ENCODE data around the gene SLCO2A1.

SLCO2A1 gene

DNA sequence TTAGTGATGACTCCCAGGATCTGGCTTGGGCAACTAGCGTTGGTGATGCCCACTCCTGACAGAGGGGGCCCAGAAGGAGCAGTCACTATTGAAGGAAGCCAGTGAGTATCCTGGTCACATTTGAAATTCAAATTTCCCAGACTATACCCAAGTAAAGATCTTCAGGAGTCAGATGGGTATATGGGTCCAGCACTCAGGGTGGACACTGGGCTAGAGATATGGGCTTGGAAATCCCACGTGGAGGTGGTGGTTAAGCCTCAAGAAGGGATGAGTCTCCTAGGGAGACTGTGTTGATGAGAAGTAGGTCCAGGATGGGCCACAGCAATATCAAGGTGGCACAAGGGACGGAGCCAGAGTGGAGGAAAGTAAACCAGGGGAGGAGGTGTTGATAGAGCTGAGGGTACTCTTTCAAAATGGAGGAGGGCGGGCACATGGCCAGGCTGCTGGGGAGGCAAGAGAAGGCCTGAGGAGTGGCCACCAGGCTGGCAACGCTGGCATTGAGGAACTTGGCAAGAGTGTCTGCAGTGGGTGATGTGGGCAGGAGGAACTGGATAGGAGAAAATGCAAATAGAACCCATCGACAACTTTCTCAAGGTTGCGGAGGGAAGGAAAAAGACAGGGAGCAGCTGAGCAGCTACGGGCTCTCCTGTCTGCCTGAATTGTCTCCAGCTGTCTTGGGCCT, 3.7 kb upstream of the SLCO2A1 start:
- DNase-seq: no peak

DNA sequence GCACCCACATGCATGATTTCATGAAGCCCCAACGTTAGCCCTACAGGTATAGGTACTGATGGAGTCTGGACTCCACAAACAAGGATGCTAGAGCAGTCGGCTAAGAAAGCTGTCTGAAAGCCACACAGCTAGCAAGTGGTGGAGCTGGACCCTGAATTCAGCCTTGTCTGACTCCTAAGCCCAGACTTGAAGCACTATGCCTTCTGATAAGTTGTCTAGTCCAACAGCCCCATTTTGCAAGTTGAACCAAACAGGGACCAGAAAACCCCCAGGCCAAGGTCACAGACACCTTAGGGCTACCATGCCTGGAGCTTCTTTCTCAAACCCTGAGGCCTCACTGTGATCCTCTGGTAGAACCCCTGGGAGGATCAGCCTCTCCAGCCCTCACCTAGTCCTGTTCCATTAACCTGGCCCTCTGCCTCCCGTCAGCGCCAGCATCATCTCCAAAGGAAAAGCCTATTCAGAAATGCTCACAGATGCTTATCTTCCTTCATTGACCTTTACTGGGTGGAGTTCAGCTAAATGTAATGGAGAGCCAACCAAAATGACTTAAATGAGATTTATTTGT, 1.7 kb upstream of the SLCO2A1 start:
- no peak for DNase-seq

DNA sequence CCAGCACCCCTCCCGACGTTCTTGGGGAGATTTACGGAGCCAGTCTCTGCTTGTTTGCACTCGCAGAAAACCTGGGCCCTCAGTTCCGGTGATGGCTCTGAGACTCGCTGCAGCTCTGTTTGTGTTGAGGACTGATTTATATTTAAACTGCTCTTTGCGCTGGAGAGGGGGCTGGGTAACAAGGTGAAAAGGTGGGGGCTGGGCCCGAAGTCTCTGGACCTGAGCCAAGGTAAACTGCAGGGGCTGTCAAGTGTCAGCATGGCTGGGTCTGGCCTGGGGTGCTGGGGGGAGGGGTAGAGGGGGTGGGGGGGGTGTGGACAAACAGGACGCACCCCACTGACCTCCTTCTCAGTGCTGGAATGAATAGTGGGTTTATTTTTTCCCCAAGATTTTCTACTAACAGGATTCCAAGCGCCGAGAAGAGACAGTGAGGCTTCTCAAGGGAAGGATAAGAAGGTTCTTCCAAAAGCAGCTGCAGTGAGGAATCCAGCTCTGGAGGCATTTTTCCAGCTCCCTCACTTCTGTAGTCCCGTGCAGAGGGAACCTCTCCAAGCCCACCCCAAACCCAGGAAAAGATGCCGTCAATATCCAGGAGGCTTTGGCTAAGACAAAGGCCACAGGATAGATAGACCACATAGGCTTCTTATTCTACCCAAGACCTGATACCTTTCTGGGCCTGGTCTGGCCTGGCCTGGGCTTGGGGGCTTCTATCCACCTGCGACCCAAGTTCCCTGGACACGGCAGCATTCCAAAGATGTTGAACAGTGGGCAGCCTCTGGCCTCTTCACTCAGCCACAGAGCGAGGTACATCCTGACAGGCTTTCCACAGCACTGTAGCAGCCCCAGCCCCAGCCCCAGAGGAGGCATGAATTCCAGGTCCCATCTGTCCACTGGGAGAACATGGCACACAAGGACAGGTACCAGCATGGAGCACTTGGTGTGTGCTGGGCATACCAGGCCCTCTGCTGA, 938 bp upstream of the SLCO2A1 start:
- DNase-seq: no peak

DNA sequence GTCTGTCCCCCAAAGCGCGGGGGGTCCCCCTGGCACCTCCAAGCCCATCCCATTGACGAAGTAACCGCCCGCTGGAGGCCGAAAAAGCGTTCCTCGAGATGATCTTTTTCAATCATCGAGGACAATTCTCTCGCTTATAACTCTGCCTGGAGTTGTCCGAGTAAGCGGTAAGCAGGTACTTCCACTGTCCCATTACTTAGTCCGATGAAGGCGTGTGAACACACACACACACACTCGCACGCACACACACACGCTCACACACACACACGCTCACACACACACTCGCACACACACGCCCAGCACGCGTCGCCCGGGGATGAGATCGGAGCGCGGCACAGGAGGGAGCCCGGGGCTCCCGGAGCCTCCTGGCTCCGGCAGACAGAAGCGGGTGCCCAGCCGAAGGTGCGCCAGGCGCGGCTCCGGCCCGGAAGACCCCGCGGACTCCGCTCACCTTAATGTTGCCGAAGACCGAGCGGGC, 430 bp downstream of the SLCO2A1 start:
- DNase-seq: peak; percentile 18

DNA sequence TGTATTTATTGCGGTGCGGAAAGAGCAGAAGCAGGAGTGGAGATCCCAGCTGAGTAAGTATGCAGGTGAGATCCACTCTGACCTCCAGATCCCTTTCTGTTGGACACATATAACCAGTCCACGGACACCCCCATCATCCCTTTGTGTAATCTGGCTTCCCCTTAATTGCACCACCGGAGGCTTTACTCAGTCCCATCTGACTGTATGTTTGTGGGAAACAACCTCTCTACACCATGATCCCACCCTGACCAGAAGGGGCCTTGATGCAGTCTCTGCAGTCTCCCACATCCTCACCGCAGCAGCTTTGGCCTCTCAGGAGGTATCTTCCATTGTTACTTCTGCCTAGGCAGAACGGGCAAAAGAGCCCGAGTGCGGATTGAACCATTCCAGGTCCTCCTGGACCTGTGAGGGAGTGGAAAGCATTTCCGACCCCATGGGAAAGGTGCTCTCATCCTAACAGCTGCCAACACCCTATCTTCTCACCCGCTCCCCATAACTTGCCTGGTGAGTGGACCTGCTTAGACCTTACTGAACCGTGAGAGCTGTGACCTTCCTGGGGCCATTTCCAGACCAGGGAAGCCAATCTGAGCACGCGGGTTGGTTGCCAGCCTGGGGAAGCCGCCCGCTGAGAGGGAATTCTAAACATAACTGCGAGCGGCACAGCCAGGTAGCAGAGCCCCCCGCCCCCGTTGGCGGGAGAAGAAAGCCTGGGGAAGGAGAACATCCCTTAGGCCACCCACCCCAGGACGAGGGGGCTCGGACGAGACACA, 1.1 kb downstream of the SLCO2A1 start:
- DNase-seq: no peak

DNA sequence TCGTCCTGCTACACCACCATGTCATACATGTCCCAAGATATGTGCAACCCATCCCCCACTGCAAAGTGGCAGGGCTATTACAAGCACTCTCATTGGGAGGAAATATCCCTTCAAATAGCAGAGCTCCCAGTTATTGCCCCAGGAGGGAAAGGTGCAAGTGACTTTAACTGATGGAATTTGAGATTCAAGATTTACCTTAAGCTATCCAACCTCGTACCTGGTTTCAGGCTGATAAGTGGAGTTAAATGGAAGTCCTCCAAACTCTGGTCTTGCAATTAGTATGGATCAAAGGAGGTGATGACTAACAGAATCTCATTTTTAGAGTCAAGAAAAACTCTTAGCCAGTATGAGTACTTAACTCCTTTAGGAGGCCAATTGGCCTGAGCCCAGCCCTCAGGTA, 2.1 kb downstream of the SLCO2A1 start:
- DNase-seq: no peak

DNA sequence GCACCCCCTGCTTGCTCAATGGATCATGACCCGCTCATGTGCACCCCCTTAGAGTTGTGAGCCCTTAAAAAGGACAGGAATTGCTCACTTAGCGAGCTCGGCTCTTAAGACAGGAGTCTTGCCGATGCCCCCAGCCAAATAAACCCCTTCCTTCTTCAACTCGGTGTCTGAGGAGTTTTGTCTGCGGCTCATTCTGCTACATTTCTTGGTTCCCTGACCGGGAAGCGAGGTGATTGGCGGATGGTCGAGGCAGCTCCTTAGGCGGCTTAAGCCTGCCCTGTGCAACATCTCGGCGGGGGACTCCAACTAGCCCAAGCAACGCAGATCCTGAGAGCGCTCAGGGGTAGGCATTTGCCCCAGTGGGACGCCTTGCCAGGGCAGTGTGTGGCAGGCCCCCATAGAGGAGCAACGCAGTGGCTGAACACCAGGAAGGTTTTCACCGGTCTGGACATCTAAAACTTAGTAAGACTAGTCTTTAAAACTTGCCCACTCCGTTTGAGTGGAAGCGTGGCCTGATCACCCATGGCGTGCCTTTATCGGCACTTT, 9.5 kb downstream of the SLCO2A1 start:
- DNase-seq: no peak

DNA sequence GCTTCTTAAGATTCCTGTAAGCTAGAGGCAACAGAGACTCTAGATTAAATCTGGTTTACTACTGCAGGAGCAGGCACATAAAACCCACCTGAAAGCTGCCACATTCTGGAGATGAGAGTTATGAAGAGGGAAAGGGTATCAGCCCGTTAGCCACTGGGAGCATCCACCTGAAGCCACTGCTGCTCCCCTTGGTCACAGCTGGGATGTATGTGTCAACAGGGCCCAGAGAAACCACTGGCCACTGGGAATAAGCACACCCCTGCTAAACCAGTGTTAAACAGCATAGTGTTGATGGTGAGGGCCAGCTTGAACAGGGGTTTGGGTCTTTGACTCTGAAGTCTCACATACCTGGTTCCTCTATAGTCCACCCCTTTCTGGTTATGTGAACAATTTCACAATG, 10.9 kb downstream of the SLCO2A1 start:
- no peak for DNase-seq

DNA sequence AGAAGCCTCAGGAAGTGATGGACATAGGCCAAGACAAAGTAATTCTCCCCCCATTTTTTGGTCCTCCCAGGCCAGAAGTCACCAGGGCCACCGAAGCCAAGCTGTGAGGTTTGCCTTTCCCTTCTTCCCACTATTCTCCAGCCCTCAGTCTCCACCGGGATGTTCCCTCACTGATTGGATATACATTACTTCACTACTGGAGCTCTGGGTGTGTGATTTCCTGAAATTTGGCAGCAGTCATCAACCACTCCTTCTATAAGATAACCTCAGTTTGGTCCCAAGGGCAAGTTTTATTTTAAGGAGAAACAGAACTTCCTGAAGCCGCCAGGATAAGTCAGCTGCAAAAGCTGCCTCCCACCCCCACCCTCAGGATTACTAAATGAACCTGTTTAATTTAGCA, 11.3 kb downstream of the SLCO2A1 start:
- DNase-seq: no peak

DNA sequence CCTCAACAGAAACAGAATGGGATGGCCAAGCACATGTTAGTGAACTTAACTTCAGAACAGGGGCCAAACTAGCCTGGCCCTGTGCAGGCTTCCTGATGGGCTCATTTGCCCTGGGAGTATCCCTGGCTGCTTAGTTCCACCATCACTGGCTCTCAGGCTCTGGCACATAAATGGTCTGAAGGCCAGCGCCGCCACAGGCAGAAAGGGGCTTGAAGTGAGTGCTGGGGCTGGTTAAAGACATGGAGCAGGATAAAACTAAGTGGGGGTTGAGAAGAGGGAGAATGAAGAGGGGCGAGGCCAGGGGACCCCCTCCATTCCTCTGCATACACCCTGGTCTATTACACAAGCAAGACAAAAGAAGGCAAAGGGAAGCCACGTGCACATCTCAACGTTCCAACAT, 12.2 kb downstream of the SLCO2A1 start:
- DNase-seq: no peak

DNA sequence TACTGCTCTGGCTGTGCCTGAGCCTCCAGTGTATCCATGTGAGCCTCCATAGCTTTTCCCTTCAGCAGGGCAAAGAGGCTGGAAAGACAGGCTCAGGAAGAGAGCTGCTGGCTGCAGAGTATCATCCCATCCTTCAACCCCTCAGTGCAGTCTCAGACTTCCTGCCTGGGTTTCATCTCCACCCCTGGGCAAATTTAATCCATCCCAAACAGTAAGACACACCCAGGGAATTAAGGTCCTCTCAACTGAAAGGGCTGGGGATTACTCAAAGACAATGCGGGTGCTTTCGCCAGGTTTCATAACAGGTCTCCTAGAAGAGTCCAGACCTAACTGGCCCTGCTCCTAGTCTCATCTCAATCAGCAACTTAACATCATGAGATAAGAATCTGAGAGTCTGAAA, 15.5 kb downstream of the SLCO2A1 start:
- DNase-seq: no peak

DNA sequence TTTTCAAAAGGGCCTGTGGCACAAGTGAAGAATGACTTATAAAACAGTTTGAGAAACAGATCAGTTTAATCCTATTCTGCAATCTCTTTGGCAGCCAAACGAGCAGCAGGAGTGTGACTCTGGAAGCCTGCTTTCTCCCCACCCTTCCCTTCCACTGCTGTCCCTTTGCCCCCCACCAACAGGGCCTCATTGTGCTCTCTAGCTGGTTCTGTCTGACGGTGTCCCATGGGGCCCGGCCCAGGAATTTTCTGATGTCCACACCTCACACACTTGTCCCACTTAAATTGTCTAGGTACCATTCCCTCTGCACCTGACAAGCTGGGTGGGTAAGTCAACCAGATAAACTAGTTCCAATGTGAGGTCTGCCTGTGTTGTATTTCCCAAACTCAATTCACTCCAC, 16.4 kb downstream of the SLCO2A1 start:
- no peak for DNase-seq

DNA sequence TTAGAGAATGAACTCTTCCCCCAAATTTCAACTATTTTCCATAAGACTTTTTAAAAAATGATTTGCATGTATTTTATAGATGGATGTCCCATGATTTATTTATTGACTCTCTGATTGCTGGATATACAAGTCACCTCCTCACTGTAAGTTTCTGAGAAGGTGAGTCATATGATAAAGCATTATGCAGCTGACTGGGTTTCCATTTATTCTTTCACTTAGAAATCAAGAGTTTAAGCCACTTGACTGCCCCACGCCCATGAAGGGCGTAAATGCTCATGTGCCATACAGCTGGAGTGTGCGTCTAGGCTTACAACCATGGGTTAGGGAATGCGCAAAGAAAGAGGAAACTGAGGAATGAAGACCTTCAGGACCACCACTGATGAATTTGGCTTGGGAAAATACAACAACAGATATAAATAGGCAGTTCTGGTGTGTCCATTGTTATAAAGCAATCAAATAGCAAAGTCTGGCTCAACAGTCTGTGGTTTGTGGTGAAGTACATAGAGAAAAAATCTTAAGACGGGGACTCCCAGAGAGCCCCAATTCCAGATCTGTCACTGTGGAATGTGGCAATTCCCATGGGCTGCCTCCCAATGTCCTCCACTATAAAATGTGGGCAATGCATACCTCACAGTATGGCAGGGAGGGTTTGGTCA, 20.3 kb downstream of the SLCO2A1 start:
- DNase-seq: no peak

DNA sequence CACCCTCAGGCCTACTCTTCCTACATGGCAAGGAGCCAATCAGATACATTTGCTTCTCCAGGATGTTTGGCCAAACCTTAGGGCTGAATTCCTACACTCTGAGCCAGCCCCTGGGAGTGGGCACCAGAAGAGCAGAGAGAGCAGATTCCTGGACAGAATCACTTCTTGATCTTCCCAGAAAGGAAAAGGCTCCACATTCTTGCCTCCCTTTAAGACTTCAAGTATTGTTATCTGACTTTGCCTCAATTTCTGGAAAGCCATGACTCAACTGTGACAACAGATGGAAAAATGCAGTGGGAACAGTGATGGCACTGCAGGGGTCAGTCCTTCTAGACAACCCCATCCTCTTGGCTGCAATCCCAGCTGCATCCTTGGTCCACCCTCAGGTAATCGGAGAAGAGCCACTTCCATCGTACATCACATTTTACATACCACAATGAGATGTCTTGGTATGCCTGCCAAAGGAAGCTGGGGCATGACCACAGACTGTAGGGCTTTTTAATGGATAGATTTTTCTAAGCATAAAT, 21.0 kb downstream of the SLCO2A1 start:
- no peak for DNase-seq

DNA sequence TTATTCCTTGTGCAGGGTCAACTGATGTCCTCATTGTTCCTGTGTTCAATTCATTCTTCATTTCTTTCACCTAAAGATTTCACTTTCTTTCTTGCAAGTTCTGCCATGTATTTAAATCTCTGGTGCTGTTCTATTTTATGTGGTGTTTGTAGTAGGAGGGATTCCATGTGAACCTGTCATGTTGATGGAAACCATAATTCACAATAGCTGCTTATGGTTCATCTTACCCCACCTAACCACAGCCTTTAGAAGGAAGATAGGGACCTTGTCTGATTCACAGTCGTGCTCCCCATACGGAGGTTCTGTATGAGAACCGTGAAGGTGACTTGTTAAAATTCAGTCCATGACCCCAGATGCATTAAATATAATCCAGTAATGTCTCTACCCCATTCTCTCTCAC, 21.9 kb downstream of the SLCO2A1 start:
- no peak for DNase-seq

DNA sequence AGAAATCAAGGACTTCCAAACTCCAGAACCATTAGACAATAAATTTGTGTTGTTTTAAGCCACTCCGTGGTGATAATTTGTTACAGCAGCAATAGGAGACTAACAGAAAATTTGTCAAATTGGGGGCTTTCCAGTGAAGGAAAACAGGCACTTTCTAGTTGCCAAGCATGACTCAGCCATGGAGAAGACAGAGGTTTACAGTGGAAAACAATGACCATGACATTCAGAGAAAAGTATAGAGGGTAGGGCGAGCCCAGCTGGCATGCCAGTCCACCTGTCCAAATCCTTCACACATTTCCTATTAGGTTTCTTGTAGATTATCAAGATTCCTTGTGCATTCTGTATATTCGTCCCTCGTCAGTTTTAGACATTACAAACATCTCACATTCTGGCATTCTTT, 24.9 kb downstream of the SLCO2A1 start:
- no peak for DNase-seq

DNA sequence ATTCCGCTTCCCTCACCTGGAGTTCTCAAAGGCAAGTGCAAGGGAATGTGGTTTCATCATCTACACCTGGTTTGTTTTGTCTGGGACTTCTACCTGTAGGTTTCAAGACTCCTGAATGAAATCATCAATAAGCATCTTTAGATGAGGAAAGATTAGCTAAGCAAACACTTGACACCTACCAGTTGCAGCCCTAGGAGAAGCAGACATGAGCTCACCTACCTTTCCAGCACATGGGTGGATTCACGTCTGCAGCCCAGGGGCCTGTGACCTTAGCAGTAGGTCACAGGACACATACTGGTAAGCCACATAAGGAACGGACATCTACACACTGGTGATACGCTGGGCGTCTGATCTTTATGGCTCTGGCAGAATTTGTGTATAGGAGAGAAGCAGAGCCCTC, 26.7 kb downstream of the SLCO2A1 start:
- no peak for DNase-seq

DNA sequence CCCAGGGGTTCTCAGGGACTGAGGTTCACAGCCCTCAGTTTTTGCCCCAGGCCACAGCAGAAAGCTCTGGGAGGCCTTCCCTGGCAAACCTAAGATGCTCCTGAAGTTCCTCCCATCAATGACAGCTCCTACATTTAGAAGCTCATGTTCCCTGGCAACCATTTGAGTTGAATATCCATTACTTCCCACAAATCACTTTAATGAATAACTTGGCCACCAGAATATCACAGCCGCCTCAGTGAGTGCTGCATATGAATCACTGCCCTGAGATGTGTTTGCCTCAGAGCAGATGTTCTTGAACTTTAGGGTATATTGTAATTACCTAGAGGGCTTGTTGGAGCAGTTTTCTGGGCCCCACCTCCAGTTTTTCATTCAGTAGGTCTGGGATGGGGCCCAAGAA, 27.4 kb downstream of the SLCO2A1 start:
- DNase-seq: no peak

DNA sequence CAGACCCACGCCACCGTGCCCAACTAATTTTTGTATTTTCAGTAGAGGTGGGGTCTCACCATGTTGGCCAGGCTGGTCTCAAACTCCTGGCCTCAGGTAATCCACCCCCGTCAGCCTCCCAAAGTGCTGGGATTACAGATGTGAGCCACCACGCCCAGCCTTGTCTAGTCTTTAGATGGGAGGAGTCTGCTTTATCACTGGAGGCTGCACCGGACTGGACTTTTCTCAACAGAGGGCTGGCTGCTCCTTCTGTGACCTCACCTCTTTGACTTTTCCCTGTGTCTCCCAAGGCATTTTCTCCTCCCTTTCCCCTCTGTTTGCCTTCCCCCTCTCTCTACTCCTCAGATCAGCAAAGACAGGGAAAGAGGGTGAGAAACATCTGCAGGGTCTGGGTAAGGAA, 28.5 kb downstream of the SLCO2A1 start:
- DNase-seq: no peak

DNA sequence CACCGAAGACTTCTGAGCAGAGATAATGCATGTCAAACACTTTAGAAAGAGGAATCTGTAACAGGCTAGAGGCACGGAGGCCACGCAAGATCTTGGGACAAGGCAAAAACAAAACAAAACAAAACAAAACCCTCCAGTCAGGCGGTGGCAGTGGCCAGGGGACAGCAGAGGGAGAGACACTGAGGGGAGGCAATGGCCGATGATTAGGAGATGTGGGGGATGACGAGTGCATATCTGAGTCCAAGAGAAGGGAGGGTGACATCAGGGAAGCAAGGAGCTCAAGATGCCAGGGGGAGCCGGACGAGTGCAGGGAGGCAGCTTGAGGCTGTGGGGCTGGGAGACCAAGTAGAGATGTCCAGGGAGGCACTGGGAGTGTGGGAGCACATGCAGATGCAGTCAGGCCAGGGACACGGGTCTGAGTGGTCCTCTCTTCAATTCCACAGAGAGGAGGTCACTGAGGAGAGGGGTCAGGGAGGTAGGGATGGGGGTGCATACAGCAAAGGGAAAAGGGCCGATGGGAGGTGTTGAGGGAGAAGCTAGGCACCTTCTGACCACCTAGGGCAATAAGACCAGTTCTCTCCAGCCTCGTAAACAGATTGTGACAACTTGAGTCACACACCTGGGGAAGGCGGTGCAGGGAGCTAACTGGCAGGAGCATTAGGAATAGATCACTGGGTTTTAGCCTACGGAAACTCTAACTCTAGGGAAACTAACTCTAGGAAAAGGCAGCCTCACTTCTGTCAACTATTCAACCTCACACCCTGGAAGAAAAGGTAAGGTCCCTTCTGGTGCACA, 29.6 kb downstream of the SLCO2A1 start:
- DNase-seq: no peak

DNA sequence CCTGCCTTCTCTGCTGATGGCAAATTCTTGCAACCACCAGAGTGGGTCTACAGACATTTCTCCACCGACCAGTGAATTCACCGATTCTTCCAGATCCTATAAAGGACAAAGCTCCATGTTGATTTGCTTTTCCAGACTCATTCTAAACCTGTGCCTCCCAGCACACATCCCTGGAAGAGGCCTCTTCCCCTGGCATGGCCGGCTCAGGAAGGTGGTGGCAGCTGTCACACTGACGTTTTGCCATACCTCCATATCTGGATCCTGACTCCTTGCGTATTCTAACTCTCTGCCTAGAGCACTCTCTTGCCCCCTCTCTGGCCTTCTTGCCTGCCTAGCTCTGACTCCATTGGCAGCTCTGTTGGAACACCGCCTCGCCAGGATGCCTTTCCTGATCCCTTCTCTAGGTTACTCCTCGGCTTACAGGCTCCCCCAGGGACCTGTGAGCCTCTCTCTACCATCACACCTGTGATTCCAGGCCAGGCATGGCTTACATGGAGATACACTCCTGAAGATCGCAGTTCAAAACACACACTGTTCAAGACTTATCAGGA, 31.0 kb downstream of the SLCO2A1 start:
- DNase-seq: no peak
